Measurements from ENCODE around the gene TNXB. TPM values are rescaled to one million over a fixed set of nuclear protein-coding genes. Genes with fewer than 3 reads are reported as not detected.

The TNXB gene
- total and polyA plus RNA-seq, 2 donors (not counting 3 experiments of a cell fraction or from before 2014, with no cell fraction given): 0.47 to 2.7 TPM

DNA sequence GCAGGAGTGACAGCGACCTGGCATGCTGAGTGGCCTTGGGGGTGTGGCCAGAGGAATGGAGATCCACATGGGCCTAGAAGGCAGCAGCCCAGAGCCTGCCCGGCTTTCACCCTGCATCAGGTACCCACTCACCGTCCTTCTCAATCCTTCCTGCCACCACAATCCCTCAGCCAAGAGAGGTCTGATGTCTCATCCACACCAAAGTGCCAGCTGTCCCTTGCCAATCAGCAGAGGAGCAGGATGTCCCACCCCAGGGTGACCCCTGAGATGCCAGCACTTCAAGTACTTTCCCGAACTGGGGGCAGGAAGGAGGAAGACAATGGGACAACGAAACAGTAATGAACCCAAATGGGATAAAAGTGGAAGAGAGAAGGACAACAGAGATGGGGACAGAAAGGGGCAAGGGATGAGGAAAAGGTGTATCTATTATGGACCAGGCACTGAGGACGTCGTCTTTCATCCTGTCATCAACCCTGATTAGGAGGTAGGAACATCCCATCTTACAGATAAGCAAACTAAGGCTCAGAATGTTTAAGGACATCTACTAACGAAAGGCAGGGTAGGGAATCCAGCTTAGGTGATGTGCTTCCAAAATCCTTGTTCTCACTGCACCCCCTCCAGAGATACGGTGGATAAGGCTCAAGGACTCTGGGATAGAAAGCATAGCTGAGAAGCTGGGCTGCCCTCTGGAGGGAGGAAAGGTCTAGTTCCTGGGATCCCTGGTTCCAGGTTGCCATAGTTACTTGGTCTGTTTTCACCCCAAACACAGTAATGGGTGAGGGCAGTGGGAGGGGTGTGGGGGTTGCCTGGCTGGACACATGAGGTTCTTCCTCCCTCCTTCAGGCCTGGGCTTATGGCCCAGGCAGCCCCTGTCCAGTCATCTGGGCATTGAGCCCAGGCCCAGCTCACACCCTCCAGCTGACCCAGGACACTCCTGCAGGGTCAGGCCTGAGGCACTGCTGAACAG is 4.5 kb upstream of the TNXB start:
- POLR2A ChIA-PET: interaction anchor here (1.2 kb wide), 1 partner anchor 858 kb away, joined by 3 read pairs; no protein-coding TSS in a partner anchor
- no TSS peak for BruUV-seq (replicated peaks)
- no peak overlapping the region for H3K4me2 ChIP-seq (ENCODE audit: insufficient read depth, low read length)
- H2AFZ ChIP-seq (ENCODE audit: low read depth, low read length): no peak overlapping the region
- peaks cover 14 to 35% of the 10 kb centered on the region in 2 experiments for H3K36me3 ChIP-seq (ENCODE audit: control insufficient read depth in 2 of 2, extremely low read depth in 1 of 2, insufficient read depth in 2 of 2, low read length in 2 of 2)
- no peaks in the 10 kb centered on the region for H3K9me1 ChIP-seq (replicated peaks; ENCODE audit: control insufficient read depth, extremely low read depth, insufficient read depth, low read length)
- dilution Hi-C loops (cut with MboI; ENCODE audit: extremely low pct_ligation_motif_present, low sequenced_read_pairs): no loop called here
- intact Hi-C loops (cut with micrococcal nuclease): loop anchor here (10.0 kb wide), 1 partner anchor 301 kb away; no protein-coding TSS in a partner anchor
- peaks cover 8 to 10% of the 10 kb centered on the region in 2 experiments for H3K27me3 ChIP-seq (ENCODE audit: control insufficient read depth in 2 of 2, insufficient read depth in 2 of 2, low read length in 2 of 2)
- TF ChIP-seq GATA2 (IDR thresholded peaks at IDR 0.05; ENCODE audit: insufficient read depth, insufficient read length, low read depth, low read length) (no peak), MYC (IDR thresholded peaks at IDR 0.05; ENCODE audit: low read depth, low read length) (no peak), POLR2A (IDR thresholded peaks at IDR 0.05; ENCODE audit: low read depth, low read length) (no peak), FOS (IDR thresholded peaks at IDR 0.05; ENCODE audit: borderline replicate concordance, insufficient read depth, low read length) (no peak), JUN (IDR thresholded peaks at IDR 0.05; ENCODE audit: borderline replicate concordance, insufficient read depth, insufficient read length, low read depth) (no peak), EZH2 (IDR thresholded peaks at IDR 0.05; ENCODE audit: borderline replicate concordance, low read depth, low read length, severe bottlenecking) (no peak), POLR2AphosphoS5 (IDR thresholded peaks at IDR 0.05; ENCODE audit: insufficient read depth, low read depth, low read length) (no peak)
- TF ChIP-seq, protein P1, sequence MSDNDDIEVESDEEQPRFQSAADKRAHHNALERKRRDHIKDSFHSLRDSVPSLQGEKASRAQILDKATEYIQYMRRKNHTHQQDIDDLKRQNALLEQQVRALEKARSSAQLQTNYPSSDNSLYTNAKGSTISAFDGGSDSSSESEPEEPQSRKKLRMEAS (IDR thresholded peaks at IDR 0.05; ENCODE audit: insufficient read depth, insufficient read length): no peak
- TF ChIP-seq, protein P2, sequence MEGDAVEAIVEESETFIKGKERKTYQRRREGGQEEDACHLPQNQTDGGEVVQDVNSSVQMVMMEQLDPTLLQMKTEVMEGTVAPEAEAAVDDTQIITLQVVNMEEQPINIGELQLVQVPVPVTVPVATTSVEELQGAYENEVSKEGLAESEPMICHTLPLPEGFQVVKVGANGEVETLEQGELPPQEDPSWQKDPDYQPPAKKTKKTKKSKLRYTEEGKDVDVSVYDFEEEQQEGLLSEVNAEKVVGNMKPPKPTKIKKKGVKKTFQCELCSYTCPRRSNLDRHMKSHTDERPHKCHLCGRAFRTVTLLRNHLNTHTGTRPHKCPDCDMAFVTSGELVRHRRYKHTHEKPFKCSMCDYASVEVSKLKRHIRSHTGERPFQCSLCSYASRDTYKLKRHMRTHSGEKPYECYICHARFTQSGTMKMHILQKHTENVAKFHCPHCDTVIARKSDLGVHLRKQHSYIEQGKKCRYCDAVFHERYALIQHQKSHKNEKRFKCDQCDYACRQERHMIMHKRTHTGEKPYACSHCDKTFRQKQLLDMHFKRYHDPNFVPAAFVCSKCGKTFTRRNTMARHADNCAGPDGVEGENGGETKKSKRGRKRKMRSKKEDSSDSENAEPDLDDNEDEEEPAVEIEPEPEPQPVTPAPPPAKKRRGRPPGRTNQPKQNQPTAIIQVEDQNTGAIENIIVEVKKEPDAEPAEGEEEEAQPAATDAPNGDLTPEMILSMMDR (IDR thresholded peaks at IDR 0.05; ENCODE audit: extremely low read depth in 1 of 2, insufficient read depth in 1 of 2, low read depth in 1 of 2, low read length in 2 of 2): no peak
- H3K9ac ChIP-seq (replicated peaks; ENCODE audit: extremely low read depth, insufficient read depth, low read length): no peak overlapping the region
- CTCF ChIA-PET: no interaction called here
- H3K4me3 ChIP-seq (replicated peaks in 1 of 3; ENCODE audit: insufficient read depth in 1 of 3, low read depth in 1 of 3, low read length in 3 of 3): no peak overlapping the region
- DNase-seq (ENCODE audit: low read depth, low spot score) (no peak), FAIRE-seq (no peak)
- no peaks in the 10 kb centered on the region for H4K20me1 ChIP-seq (replicated peaks; ENCODE audit: control insufficient read depth, extremely low read depth, insufficient read depth, low read length)
- H3K79me2 ChIP-seq (ENCODE audit: control insufficient read depth, insufficient read depth, low read length): no peaks in the 10 kb centered on the region
- H3K27ac ChIP-seq (ENCODE audit: insufficient read depth, low read depth, low read length): no peak overlapping the region
- no peaks in the 10 kb centered on the region for H3K4me1 ChIP-seq (ENCODE audit: control insufficient read depth, extremely low read depth, insufficient read depth, low read length)
- H3K9me3 ChIP-seq (replicated peaks; ENCODE audit: control insufficient read depth, insufficient read depth, low read length): no peaks in the 10 kb centered on the region

Data from endothelial cell of umbilical vein (primary cell).